MCF 10A (cell line): ENCODE results near the gene DDO. TPM values are rescaled to one million over a fixed set of nuclear protein-coding genes. Genes with fewer than 3 reads are reported as not detected.

Experiments
- BruUV-seq: library from RNA; stranded (reverse); fragments of 400-500 nt; replicated peaks from 2 replicates; lab custom pipeline; 2021; lab: Mats Ljungman, UMichigan
- CTCF ChIA-PET: fragments of 300-600 bp; sonication (Branson Sonifier 250); formaldehyde crosslinking; extraction: SDS; loops from one replicate; lab custom pipeline; 2021; ENCODE audit warnings: antibody characterized with exemption, inconsistent platforms; lab: Yijun Ruan, JAX
- POLR2A ChIA-PET: fragments of 300-600, 350-650 bp; sonication (Branson Sonifier 250); formaldehyde crosslinking; extraction: SDS; loops from one replicate; lab custom pipeline; 2020; ENCODE audit warnings: antibody characterized with exemption, inconsistent platforms; lab: Yijun Ruan, JAX
- DNase-seq: peaks from one replicate; pipeline ENCODE4 v3.0.0-alpha.2; 2018; ENCODE audit not compliant: unreplicated experiment
- H3K27ac Mint-ChIP-seq: one replicate; pipeline ENCODE4 v1.8.0; 2022; ENCODE audit warnings: mild to moderate bottlenecking, low read depth, mixed read lengths; ENCODE audit not compliant: unreplicated experiment
- H3K27me3 Mint-ChIP-seq: one replicate; pipeline ENCODE4 v1.8.0; 2022; ENCODE audit warnings: mixed read lengths; ENCODE audit not compliant: insufficient read depth, unreplicated experiment
- H3K36me3 Mint-ChIP-seq: one replicate; pipeline ENCODE4 v1.8.0; 2022; ENCODE audit warnings: mild to moderate bottlenecking, moderate library complexity, mixed read lengths; ENCODE audit not compliant: insufficient read depth, unreplicated experiment
- H3K4me1 Mint-ChIP-seq: one replicate; pipeline ENCODE4 v1.8.0; 2022; ENCODE audit warnings: mixed read lengths; ENCODE audit not compliant: insufficient read depth, unreplicated experiment
- H3K4me3 Mint-ChIP-seq: one replicate; pipeline ENCODE4 v1.8.0; 2022; ENCODE audit warnings: mild to moderate bottlenecking, moderate library complexity, mixed read lengths; ENCODE audit not compliant: unreplicated experiment
- H3K9me3 Mint-ChIP-seq: one replicate; pipeline ENCODE4 v1.8.0; 2022; ENCODE audit warnings: mixed read lengths; ENCODE audit not compliant: unreplicated experiment
- intact Hi-C: fragments of 100-400 bp; cut with micrococcal nuclease; formaldehyde crosslinking; loops from 2 replicates; pipeline ENCODE4 v1.14.1; 2022
- total RNA-seq: library from RNA; stranded (reverse); gene quantifications from 2 replicates; pipeline ENCODE4 v1.2.3, GENCODE V29; 2022
- TF ChIP-seq, protein P1 (sequence below): fragments of 200-600 bp; IDR thresholded peaks from one replicate; pipeline ENCODE4 v1.8.0; 2022; ENCODE audit warnings: antibody characterized with exemption, mild to moderate bottlenecking; ENCODE audit not compliant: unreplicated experiment

DDO gene
- total RNA-seq, 1 experiment from 2014 or later, result not detected

DNA sequence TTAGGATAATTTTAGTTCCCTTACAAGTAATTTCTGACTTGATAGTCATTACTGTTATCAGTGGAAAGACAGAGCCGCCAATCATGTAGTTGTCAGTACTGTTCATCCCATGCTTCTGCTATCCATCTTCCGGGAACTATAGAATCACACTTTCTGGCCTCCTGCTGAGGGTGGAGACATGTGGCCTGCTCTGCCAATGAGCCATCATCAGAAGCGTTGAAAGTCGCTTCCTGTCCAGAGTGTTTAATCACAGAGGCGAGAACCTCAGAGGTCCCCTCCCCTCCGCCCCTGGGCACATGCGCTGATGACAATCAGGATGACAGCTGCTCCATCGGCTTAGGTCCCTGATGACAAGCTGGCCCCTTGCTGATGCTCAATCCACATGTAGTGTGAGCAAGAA is 3.0 kb downstream of the DDO start:
- CTCF ChIA-PET, result no interaction called here
- intact Hi-C loops, result no loop called here
- Mint-ChIP-seq H3K4me1 (peaks cover 7% of the 10 kb centered on the region), H3K27ac (no peak overlapping the region), H3K27me3 (no peaks in the 10 kb centered on the region), H3K9me3 (no peaks in the 10 kb centered on the region), H3K36me3 (no peaks in the 10 kb centered on the region), H3K4me3 (no peak overlapping the region)
- DNase-seq, result no peak
- no TSS peak for BruUV-seq
- TF ChIP-seq, protein P1, sequence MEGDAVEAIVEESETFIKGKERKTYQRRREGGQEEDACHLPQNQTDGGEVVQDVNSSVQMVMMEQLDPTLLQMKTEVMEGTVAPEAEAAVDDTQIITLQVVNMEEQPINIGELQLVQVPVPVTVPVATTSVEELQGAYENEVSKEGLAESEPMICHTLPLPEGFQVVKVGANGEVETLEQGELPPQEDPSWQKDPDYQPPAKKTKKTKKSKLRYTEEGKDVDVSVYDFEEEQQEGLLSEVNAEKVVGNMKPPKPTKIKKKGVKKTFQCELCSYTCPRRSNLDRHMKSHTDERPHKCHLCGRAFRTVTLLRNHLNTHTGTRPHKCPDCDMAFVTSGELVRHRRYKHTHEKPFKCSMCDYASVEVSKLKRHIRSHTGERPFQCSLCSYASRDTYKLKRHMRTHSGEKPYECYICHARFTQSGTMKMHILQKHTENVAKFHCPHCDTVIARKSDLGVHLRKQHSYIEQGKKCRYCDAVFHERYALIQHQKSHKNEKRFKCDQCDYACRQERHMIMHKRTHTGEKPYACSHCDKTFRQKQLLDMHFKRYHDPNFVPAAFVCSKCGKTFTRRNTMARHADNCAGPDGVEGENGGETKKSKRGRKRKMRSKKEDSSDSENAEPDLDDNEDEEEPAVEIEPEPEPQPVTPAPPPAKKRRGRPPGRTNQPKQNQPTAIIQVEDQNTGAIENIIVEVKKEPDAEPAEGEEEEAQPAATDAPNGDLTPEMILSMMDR, result no peak
- POLR2A ChIA-PET, result no interaction called here

DNA sequence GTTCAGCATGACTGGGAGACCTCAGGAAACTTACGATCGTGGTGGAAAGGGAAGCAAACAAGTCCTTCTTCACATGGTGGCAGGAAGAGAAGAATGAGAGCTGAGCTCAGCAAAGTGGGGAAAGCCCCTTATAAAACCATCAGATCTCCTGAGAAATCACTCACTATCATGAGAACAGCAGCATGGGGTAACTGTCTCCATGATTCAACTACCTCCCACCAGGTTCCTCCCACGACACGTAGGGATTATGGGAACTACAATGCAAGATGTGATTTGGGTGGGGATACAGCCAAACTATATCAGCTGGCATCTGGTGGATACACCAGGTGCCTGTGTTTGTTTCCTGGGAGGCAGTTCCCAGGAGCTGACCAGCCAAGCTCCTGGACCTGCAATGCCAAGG is 4.9 kb downstream of the DDO start:
- TF ChIP-seq, protein P1, result no peak
- H3K9me3 Mint-ChIP-seq, result no peaks in the 10 kb centered on the region
- intact Hi-C loops, result no loop called here
- H3K36me3 Mint-ChIP-seq, result no peaks in the 10 kb centered on the region
- no TSS peak for BruUV-seq
- H3K4me1 Mint-ChIP-seq, result no peaks in the 10 kb centered on the region
- H3K27me3 Mint-ChIP-seq, result no peaks in the 10 kb centered on the region
- no peak overlapping the region for H3K4me3 Mint-ChIP-seq
- ChIA-PET POLR2A (interaction anchor here (0.7 kb wide), 1 partner anchor 83 kb away, joined by 3 read pairs; no protein-coding TSS in a partner anchor), CTCF (interaction anchor here (1.7 kb wide), 1 partner anchor 19 kb away, joined by 10 read pairs; no protein-coding TSS in a partner anchor)
- no peak for DNase-seq
- no peak overlapping the region for H3K27ac Mint-ChIP-seq

DNA sequence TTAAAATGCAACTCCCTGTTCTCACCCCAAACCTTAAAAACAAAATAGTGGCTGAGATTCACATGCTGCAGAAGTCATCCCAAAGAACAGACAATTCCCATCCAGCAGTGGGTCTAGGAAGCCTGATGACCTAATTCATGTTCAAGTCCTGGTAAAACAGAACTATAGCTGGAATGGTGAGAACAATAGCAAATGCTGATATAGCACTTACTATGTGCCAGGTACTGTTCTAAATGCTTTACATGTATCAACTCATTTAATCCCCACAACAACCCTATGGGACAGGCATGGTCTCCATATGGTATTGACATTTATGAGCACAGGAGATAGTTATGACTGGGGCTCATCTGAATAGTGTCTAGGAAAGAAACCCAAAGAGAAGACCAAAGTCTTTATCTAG is 5.6 kb downstream of the DDO start:
- Mint-ChIP-seq H3K4me3 (no peak overlapping the region), H3K9me3 (no peaks in the 10 kb centered on the region), H3K27ac (no peak overlapping the region), H3K36me3 (no peaks in the 10 kb centered on the region), H3K4me1 (no peaks in the 10 kb centered on the region), H3K27me3 (no peaks in the 10 kb centered on the region)
- TF ChIP-seq, protein P1, result no peak
- ChIA-PET CTCF (no interaction called here), POLR2A (no interaction called here)
- intact Hi-C loops, result no loop called here
- DNase-seq, result no peak
- no TSS peak for BruUV-seq

DNA sequence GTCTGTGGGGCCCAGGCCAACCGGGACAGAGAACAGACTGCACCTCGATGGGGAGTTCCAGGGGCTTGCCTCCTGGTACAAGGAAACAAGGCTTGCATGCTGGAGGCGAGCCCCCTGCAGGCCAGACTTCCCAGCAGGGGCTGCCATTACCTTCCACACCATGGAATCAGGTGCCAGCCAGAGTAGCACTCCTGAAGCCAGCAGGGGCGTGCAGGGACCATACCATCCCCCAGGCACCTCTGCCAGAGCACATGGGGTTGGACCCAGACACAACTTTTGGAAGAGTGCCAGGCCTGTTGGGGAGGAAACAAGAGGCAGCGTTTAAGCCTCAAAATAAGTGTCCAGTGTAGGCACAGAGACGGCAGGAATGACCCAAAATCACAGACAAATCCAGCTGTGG is 6.5 kb downstream of the DDO start:
- BruUV-seq, result no TSS peak
- CTCF ChIA-PET, result interaction anchor here (0.6 to 0.9 kb wide), 2 partner anchors 355 to 370 kb away, joined by 3 to 4 read pairs; no protein-coding TSS in a partner anchor
- H3K27me3 Mint-ChIP-seq, result no peaks in the 10 kb centered on the region
- H3K36me3 Mint-ChIP-seq, result no peaks in the 10 kb centered on the region
- H3K27ac Mint-ChIP-seq, result no peak overlapping the region
- no peak for DNase-seq
- no peak overlapping the region for H3K4me3 Mint-ChIP-seq
- POLR2A ChIA-PET, result no interaction called here
- intact Hi-C loops, result no loop called here
- H3K4me1 Mint-ChIP-seq, result no peaks in the 10 kb centered on the region
- H3K9me3 Mint-ChIP-seq, result no peaks in the 10 kb centered on the region
- TF ChIP-seq, protein P1, result no peak
